GM12873 (cell line): ENCODE measurements around the gene WDFY3.

Source experiments
- TF ChIP-seq, protein P1 (sequence below): IDR thresholded peaks from 2 replicates; pipeline ENCODE4 v1.5.1; 2012; ENCODE audit warnings: low read depth, mild to moderate bottlenecking, moderate library complexity, low read length, control low read depth; ENCODE audit not compliant: insufficient read depth; ENCODE audit errors: missing control alignments

WDFY3 gene

DNA sequence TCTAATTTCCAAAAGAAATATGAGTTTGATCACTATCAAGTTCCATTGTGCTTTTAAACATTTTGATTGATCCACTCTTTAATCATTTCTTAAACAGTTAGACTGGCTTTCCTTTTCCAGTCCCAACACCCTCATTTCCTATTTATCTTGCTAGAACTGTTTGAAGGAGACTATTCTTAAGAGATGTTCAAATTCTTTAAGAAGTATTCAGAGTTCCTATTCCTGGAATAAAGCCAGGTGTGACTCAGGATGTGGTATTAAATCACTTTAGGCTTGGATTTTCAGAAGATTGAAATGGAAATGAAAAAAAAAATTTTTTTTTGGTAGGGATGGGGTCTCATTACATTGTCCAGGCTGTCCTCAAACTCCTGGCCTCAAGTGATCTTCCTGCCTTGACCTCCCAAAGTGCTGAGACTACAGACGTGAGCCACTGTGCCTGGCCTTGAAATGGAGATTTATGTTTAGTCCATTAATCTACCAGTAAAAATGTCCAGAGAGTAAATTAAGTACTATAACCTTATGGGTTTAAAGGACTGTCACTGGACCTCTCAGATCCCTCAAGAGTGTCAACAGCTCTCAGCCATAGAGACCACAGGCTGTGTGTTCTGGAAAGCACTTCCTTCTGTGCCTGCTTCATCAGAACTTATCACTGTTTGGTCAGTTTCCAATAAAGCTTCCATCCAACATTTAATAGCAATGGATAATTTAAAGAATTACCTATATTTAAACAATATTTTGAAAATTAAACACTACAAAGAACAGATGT, 292.8 kb downstream of the WDFY3 start:
- TF ChIP-seq, protein P1, sequence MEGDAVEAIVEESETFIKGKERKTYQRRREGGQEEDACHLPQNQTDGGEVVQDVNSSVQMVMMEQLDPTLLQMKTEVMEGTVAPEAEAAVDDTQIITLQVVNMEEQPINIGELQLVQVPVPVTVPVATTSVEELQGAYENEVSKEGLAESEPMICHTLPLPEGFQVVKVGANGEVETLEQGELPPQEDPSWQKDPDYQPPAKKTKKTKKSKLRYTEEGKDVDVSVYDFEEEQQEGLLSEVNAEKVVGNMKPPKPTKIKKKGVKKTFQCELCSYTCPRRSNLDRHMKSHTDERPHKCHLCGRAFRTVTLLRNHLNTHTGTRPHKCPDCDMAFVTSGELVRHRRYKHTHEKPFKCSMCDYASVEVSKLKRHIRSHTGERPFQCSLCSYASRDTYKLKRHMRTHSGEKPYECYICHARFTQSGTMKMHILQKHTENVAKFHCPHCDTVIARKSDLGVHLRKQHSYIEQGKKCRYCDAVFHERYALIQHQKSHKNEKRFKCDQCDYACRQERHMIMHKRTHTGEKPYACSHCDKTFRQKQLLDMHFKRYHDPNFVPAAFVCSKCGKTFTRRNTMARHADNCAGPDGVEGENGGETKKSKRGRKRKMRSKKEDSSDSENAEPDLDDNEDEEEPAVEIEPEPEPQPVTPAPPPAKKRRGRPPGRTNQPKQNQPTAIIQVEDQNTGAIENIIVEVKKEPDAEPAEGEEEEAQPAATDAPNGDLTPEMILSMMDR, result no peak

DNA sequence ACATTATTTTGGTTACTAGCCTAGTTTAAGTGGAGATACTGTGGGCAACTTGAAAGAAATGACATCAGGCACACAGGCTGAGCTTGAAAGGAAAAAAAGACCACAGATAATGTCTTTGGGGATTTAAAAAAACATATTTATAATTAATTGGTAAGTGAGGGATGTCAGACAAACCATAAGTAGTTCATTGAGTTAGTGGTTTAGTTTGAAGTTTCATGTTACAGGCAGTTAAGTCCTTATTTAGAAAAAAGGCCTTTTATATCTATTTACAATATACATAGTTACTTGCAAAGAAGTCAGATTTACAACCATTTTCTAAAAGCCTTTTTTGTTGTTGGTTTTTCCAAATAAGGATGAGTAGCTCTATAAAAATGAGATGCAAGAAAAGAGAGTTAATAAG, 294.3 kb downstream of the WDFY3 start:
- TF ChIP-seq, protein P1, result no peak

DNA sequence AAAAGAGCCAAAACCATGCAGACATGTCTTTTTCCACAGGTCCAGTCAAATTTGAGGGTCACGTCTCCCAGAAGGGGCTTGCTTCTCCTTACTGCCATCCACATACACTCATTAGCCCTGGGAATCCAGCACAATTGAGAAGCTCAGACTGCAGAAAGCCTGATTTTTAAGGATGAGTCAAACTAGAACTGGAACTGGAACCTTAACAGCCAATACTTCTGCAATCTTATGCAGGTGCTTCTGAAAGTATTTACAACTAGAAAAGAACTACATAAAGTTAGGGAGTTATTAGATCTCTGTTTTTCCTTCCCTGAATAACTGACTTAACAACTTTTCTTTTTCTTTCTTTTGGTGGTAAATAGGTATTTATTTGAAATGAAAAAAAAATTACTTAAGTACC, 297.3 kb downstream of the WDFY3 start:
- TF ChIP-seq, protein P1, result no peak

DNA sequence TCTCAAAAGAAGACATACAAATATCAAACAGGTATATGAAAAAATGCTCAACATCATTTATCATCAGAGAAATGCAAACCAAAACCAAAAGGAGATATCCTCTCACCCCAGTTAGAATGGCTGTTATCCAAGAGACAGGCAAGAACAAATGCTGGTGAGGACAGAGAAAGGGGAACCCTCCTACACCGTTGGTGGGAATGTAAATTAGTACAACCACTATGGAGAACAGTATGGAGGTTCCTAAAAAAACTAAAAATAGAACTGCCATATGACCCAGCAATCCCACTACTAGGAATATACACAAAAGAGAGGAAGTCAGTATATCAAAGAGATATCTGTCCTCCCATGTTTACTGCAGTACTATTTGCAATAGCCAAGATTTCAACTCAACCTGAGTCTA, 300.1 kb downstream of the WDFY3 start:
- TF ChIP-seq, protein P1, result no peak

DNA sequence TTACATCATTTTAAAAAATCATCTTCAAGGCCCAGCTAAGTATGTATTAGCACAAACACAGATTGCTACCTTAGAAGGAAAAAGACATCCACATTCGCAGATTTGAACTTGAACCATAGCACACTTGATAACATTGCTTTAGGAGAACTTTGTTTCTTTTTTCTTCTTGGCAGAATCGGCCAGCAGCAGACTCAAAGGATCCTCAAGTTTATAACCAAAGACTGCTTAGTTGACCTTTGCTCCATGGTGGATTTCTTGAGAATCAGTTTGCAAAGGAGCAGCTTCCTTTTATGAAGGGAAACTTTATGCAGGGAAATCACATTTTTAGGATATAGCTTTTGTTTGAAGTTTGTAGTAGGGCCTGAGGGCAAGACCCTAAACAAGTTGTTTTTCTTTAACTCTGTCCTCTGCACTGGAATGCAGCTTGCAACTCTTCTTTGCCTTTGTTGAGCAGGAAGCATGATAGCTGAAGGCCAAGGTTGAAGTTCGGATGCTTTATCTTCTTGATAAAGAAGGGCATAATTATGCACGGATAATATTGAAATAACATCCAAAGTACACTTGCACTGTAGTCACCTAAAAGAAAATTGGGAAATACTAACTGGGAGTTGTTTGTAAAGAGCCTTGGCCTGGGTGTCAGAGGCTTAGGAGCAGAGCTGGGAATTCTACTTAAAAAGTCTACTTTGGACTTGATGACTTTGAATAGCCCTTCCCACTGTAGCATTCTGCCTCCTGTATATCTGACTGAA, 305.1 kb downstream of the WDFY3 start:
- TF ChIP-seq, protein P1, result no peak

DNA sequence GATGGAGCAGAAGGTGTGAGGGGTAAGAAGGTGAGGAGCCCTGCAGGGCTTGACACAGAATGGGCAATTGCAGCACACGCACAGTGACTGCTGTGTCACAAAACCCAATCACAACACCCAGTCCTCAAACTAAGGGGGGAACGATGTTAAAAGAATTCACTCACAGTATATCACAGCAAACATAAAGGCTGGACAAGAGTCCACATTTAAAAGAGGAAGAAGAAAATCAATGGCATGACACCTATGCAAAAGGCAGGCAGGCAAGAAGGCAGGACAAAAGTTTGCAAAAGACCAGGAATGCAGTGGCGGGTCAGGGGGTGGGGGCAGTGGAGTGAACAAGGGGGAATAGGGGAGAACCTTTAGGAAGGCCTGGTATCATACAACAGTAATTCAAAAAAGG, 305.9 kb downstream of the WDFY3 start:
- TF ChIP-seq, protein P1, result no peak

DNA sequence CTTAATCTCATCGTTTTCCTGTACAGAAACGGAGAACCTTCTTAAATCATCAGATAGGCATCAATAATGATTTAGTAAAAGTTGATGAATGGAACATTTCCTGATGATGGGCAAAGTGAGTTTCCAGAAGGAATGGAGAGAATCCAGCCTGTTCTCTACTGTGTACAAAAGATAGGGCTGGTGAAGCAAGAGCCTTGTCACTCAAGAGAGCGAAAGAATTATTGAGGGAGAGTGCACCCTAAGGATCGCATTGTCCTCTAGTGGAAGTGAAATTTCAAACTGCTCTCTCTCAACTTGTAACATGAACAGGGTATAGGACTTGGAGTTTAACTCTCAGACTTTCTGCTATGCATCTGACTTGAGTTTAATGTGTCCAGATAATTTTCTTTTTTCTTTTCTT, 314.0 kb downstream of the WDFY3 start:
- TF ChIP-seq, protein P1, result no peak
